ENCODE measurements around the gene DHCR24. TPM values are rescaled to one million over a fixed set of nuclear protein-coding genes. Genes with fewer than 3 reads are reported as not detected.
A peak's percentile ranks its signal among the peaks of the same experiment; 100 is the strongest.

The DHCR24 gene
- total and polyA plus RNA-seq, 2 of the 13 experiments (the other 11 are each of a cell fraction or from before 2014, with no cell fraction given) = 374 to 448 TPM

DNA sequence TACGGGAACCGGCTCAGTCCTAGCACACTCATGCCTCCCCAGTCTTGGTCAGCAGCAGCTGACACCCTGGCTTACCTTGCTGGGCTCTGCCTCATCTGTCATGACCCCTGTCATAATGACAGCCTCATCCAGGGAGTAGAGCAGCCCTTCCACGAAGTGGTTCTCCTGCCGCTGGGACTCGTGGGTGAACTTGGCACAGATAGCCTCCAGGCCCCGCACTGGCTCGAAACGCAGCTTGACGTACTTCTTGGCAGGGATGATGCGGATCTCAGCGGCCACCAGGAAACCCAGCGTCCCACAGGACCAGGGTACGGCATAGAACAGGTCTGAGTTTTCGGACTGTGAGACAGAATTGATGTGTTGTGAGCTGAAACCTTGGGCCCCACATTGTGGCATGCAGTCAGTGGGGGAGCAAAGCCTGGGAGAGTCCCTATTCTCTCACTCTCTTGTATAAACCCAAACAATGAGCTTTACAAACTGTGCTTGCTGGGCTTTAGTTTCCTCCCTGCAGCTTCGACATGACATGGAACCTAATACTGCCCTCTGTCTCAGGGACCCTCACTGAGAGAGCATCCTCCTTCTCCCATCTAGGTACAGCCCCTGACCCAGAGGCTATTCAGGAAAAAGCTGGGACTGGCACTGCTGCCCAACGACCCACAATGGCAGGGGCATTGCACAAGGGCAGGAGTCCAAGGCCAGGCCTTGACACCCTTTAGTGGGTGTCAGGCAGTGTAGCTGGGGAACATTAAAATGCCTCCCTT lies 15.5 kb downstream of the DHCR24 start (continued):
- TF ChIP-seq, protein P1, sequence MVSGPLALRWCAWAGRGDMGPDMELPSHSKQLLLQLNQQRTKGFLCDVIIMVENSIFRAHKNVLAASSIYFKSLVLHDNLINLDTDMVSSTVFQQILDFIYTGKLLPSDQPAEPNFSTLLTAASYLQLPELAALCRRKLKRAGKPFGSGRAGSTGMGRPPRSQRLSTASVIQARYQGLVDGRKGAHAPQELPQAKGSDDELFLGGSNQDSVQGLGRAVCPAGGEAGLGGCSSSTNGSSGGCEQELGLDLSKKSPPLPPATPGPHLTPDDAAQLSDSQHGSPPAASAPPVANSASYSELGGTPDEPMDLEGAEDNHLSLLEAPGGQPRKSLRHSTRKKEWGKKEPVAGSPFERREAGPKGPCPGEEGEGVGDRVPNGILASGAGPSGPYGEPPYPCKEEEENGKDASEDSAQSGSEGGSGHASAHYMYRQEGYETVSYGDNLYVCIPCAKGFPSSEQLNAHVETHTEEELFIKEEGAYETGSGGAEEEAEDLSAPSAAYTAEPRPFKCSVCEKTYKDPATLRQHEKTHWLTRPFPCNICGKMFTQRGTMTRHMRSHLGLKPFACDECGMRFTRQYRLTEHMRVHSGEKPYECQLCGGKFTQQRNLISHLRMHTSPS (CRISPR knock-in tag; IDR thresholded peaks at IDR 0.05; ENCODE audit: low read depth) = peak; percentile 87
- TF ChIP-seq RBM22 (optimal IDR thresholded peaks at IDR 0.05; ENCODE audit: low read length) (peak; percentile 91), IRX3 (CRISPR knock-in tag; IDR thresholded peaks at IDR 0.05; ENCODE audit: borderline replicate concordance, low read depth) (no peak), SMAD3 (CRISPR knock-in tag; IDR thresholded peaks at IDR 0.05) (no peak), ZNF317 (CRISPR knock-in tag; IDR thresholded peaks at IDR 0.05) (no peak), ZNF343 (CRISPR knock-in tag; IDR thresholded peaks at IDR 0.05) (no peak), ZBTB8A (CRISPR knock-in tag; IDR thresholded peaks at IDR 0.05; ENCODE audit: borderline replicate concordance, low read depth) (no peak), ZNF138 (CRISPR knock-in tag; IDR thresholded peaks at IDR 0.05; ENCODE audit: low read depth) (no peak), EP300 (IDR thresholded peaks at IDR 0.05; ENCODE audit: low read depth in 2 of 2, low read length in 2 of 2) (no peak), EP300 (CRISPR knock-in tag; IDR thresholded peaks at IDR 0.05; ENCODE audit: borderline replicate concordance) (no peak), HNRNPL (IDR thresholded peaks at IDR 0.05; ENCODE audit: low read depth, low read length) (peak; percentile 47; the same call in 1 of the 2 replicates), MYC (CRISPR knock-in tag; IDR thresholded peaks at IDR 0.05; ENCODE audit: borderline replicate concordance) (peak; percentile 5; the same call in 1 of the 2 replicates), HNF4A (CRISPR knock-in tag; IDR thresholded peaks at IDR 0.05) (0 out of 2 replicates have a peak, but pooled peaks have one; percentile 45), RBFOX2 (IDR thresholded peaks at IDR 0.05; ENCODE audit: low read depth, low read length) (peak; percentile 43), CBX5 (CRISPR knock-in tag; IDR thresholded peaks at IDR 0.05; ENCODE audit: borderline replicate concordance) (no peak), HNRNPK (IDR thresholded peaks at IDR 0.05; ENCODE audit: low read depth, low read length, poor library complexity, severe bottlenecking) (no peak), ZNF264 (CRISPR knock-in tag; IDR thresholded peaks at IDR 0.05) (no peak), PRMT3 (CRISPR knock-in tag; IDR thresholded peaks at IDR 0.05; ENCODE audit: borderline replicate concordance, low read depth) (no peak)
- TF ChIP-seq, protein P2, sequence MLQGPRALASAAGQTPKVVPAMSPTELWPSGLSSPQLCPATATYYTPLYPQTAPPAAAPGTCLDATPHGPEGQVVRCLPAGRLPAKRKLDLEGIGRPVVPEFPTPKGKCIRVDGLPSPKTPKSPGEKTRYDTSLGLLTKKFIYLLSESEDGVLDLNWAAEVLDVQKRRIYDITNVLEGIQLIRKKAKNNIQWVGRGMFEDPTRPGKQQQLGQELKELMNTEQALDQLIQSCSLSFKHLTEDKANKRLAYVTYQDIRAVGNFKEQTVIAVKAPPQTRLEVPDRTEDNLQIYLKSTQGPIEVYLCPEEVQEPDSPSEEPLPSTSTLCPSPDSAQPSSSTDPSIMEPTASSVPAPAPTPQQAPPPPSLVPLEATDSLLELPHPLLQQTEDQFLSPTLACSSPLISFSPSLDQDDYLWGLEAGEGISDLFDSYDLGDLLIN (CRISPR knock-in tag; IDR thresholded peaks at IDR 0.05; ENCODE audit: borderline replicate concordance) = no peak
- TF ChIP-seq, protein P3, sequence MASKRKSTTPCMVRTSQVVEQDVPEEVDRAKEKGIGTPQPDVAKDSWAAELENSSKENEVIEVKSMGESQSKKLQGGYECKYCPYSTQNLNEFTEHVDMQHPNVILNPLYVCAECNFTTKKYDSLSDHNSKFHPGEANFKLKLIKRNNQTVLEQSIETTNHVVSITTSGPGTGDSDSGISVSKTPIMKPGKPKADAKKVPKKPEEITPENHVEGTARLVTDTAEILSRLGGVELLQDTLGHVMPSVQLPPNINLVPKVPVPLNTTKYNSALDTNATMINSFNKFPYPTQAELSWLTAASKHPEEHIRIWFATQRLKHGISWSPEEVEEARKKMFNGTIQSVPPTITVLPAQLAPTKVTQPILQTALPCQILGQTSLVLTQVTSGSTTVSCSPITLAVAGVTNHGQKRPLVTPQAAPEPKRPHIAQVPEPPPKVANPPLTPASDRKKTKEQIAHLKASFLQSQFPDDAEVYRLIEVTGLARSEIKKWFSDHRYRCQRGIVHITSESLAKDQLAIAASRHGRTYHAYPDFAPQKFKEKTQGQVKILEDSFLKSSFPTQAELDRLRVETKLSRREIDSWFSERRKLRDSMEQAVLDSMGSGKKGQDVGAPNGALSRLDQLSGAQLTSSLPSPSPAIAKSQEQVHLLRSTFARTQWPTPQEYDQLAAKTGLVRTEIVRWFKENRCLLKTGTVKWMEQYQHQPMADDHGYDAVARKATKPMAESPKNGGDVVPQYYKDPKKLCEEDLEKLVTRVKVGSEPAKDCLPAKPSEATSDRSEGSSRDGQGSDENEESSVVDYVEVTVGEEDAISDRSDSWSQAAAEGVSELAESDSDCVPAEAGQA (IDR thresholded peaks at IDR 0.05; ENCODE audit: low read depth) = no peak
- TF ChIP-seq, protein P3 (CRISPR knock-in tag; IDR thresholded peaks at IDR 0.05; ENCODE audit: borderline replicate concordance) = no peak

Data from HepG2 (cell line).